HFF-Myc (cell line): Measurements from ENCODE around the gene STAG3.
"Not testable (repeated sequence)": the region's sequence is repeated elsewhere in the genome, so short reads cannot be mapped to it uniquely, and the experiment has no call there.

ENCODE experiments used
- DNase-seq: peaks from one replicate; pipeline ENCODE4 v3.0.0-alpha.2; 2011; ENCODE audit warnings: low read depth; ENCODE audit errors: extremely low read depth
- H3K4me3 ChIP-seq: replicated peaks from 2 replicates; pipeline ENCODE4 v1.5.1; 2011; ENCODE audit warnings: low read depth, mild to moderate bottlenecking, control low read depth, low read length
- TF ChIP-seq, protein P1 (sequence below): IDR thresholded peaks from 2 replicates; pipeline ENCODE4 v1.5.1; 2012; ENCODE audit warnings: mild to moderate bottlenecking, low read depth, low read length, control low read depth; ENCODE audit errors: missing control alignments

STAG3 gene

DNA sequence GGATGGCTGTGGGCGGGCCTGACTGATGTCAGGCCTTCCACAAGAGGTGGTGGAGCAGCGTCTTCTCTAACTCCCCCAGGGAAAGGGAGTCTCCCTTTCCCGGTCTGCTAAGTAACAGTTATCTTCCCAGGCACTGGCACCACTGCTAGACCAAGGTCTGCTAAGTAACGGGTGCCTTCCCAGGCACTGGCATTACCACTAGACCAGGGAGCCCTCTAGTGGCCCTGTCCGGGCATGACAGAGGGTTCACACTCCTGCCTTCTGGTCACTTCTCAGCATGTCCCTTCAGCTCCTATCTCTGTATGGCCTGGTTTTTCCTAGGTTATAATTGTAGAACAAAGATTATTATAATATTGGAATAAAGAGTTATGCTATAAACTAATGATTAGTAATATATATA is 40.2 kb downstream of the STAG3 start:
- H3K4me3 ChIP-seq, DNase-seq: not testable (repeated sequence)
- TF ChIP-seq, protein P1, sequence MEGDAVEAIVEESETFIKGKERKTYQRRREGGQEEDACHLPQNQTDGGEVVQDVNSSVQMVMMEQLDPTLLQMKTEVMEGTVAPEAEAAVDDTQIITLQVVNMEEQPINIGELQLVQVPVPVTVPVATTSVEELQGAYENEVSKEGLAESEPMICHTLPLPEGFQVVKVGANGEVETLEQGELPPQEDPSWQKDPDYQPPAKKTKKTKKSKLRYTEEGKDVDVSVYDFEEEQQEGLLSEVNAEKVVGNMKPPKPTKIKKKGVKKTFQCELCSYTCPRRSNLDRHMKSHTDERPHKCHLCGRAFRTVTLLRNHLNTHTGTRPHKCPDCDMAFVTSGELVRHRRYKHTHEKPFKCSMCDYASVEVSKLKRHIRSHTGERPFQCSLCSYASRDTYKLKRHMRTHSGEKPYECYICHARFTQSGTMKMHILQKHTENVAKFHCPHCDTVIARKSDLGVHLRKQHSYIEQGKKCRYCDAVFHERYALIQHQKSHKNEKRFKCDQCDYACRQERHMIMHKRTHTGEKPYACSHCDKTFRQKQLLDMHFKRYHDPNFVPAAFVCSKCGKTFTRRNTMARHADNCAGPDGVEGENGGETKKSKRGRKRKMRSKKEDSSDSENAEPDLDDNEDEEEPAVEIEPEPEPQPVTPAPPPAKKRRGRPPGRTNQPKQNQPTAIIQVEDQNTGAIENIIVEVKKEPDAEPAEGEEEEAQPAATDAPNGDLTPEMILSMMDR: peak; percentile 51

DNA sequence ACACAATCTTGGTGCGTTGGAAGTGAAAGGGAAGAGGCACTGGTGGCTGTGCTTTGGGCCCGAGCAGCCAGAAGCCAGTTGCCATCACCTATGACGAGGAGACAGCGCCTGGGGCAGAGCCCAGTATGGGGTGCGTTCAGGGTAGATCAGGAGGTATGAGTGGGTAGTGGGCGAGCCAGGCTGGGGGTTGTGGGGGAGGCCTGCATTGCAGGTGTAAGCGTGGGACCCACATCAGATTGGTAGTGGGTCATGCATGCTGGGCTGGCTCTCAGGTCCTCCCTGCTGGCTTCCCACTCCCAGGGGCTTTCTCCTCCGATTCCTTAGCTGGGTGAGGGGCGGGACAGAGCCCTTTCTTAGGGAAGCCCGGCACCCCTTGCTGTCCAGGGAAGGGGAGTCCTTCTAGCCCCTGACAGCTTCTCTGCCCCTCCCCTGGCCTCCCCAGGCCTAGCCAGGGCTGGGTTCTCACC is 41.6 kb downstream of the STAG3 start:
- H3K4me3 ChIP-seq: no peak overlapping the region
- TF ChIP-seq, protein P1: no peak
- DNase-seq: no peak

DNA sequence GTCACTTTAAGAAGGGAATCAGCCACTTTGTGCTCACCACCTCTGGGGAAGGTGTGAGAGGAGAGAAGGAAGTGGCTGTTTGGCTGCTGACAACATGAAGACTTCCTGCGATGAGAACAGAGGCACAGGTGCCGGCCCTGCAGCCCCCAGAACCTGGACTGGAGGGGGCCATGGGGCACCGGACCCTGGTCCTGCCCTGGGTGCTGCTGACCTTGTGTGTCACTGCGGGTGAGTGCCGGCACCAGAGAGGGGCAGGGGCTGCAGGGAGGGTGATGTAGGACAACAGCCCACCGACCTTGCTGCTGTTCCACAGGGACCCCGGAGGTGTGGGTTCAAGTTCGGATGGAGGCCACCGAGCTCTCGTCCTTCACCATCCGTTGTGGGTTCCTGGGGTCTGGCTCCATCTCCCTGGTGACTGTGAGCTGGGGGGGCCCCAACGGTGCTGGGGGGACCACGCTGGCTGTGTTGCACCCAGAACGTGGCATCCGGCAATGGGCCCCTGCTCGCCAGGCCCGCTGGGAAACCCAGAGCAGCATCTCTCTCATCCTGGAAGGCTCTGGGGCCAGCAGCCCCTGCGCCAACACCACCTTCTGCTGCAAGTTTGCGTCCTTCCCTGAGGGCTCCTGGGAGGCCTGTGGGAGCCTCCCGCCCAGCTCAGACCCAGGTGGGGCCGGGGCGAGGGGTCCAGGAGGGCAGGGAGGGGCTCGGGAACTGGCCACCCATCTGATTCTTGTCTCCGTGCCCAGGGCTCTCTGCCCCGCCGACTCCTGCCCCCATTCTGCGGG is 42.3 kb downstream of the STAG3 start, which contains the start of gene PVRIG:
TSS of gene PVRIG (plus strand) at position 149 of the 785 bp plus-strand sequence. CDS start at position 171, 22 bp downstream.
- DNase-seq, H3K4me3 ChIP-seq: not testable (repeated sequence)

DNA sequence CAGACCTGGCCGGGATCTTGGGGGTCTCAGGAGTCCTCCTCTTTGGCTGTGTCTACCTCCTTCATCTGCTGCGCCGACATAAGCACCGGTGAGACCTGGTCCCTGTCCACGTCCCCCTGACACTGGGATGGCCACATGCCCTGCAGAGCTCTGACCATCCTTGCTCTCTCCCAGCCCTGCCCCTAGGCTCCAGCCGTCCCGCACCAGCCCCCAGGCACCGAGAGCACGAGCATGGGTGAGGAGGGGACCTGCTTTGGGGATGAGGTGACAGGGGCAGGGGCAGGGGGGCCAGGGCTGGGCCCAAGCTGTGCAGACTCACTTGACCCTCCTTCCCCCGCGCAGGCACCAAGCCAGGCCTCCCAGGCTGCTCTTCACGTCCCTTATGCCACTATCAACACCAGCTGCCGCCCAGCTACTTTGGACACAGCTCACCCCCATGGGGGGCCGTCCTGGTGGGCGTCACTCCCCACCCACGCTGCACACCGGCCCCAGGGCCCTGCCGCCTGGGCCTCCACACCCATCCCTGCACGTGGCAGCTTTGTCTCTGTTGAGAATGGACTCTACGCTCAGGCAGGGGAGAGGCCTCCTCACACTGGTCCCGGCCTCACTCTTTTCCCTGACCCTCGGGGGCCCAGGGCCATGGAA is 43.0 kb downstream of the STAG3 start:
- H3K4me3 ChIP-seq: no peak overlapping the region
- no peak for DNase-seq
- TF ChIP-seq, protein P1: no peak

DNA sequence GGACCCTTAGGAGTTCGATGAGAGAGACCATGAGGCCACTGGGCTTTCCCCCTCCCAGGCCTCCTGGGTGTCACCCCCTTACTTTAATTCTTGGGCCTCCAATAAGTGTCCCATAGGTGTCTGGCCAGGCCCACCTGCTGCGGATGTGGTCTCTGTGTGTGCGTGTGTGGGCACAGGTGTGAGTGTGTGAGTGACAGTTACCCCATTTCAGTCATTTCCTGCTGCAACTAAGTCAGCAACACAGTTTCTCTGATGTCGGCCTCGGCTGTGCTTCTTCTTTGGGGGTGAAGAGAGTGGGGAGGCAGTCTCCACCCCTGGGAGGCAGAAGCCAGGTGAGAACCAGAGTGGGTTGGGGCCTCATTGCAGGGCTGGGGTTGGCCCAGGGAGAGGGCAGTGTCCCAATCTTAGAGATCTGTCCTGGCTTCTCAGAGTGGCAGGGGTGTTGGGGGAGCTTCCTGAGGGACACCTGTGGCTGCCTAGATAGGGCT is 43.6 kb downstream of the STAG3 start:
- no peak overlapping the region for H3K4me3 ChIP-seq
- no peak for DNase-seq
- TF ChIP-seq, protein P1: no peak

DNA sequence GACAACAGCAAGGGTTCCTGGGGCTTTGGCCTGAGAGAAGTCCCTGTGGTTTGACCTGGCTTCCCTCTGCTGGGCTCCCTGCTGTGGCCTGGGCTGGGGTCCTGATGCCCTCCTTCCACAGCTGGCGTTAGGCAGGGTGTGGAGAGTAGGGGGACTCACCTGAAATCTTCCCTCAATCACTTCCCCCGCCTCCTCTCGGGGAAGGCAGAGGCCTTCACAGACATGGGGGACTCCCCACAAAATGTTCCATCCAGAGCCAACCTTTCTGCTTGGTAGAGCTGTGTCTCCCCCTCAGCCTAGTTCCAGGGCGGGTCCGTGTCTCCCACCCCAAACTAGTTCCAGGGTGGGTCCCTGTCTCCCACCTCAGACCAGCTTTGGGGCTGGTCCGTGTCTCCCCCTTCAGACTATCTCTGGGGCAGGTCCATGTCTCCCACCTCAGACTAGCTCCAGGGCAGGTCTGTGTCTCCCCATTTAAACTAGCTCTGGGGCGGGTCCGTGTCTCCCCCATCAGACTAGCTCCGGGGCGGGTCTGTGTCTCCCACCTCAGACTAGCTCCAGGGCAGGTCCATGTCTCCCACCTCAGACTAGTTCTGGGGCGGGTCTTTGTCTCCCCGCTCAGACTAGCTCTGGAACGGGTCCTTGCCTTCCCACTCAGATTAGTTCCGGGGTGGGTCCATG is 44.2 kb downstream of the STAG3 start:
- TF ChIP-seq, protein P1: no peak
- DNase-seq: no peak
- H3K4me3 ChIP-seq: no peak overlapping the region
